ENCODE data around the gene SPATA24.

- no peak for TF ChIP-seq CTCF (IDR thresholded peaks at IDR 0.05)
- TF ChIP-seq POLR2A (IDR thresholded peaks at IDR 0.05), result no peak
- TF ChIP-seq POLR2AphosphoS5 (IDR thresholded peaks at IDR 0.05), result no peak
These were observed 34.7 kb downstream of the SPATA24 start for GRCh38 chr5:139369181-139369580.

All from stomach (tissue), 4 donors.